DOHH2 (cell line): ENCODE data around the gene ZNF521.

Source experiments
- CTCF ChIP-seq: fragments of 200-600 bp; sonication (generic); IDR thresholded peaks from one replicate; pipeline ENCODE4 v1.5.1; 2014; ENCODE audit warnings: antibody characterized with exemption, mild to moderate bottlenecking, low read depth, low read length; ENCODE audit not compliant: poor library complexity, severe bottlenecking
- EZH2phosphoT487 ChIP-seq: fragments of 200-600 bp; sonication (generic); IDR thresholded peaks from 2 replicates; pipeline ENCODE4 v1.6.1; 2017; ENCODE audit warnings: borderline replicate concordance, mild to moderate bottlenecking, antibody characterized with exemption, low read length, moderate library complexity, mixed read lengths

- TF ChIP-seq CTCF (no peak), EZH2phosphoT487 (no peak)
Measured at GRCh38 chr18:25316381-25317018, 35.5 kb downstream of the ZNF521 start.
